ENCODE measurements around the gene SLC31A1.

SLC31A1 gene

GRCh38 chr9:113309204-113309813 lies 88.0 kb downstream of the SLC31A1 start:
- DNase-seq = no peak

GRCh38 chr9:113310538-113310937 lies 89.2 kb downstream of the SLC31A1 start:
- DNase-seq = no peak

- no peak for DNase-seq
These were observed 90.6 kb downstream of the SLC31A1 start for GRCh38 chr9:113311961-113312360.

GRCh38 chr9:113313261-113313660 lies 91.9 kb downstream of the SLC31A1 start:
- DNase-seq = no peak

Data from activated gamma-delta T cell (primary cell).